Esophagus squamous epithelium (tissue), 4 donors: ENCODE measurements around the gene DLG2.

ENCODE experiments used
- CTCF ChIP-seq, 6 experiments: fragments of 450-650 bp in 4 of 6; fragments of 200-600 bp in 2 of 6; sonication (generic) in 2 of 6; IDR thresholded peaks; one replicate each; pipeline ENCODE4 v1.5.1; 2016 to 2019; ENCODE audit warnings: antibody characterized with exemption in 6 of 6, mild to moderate bottlenecking in 4 of 6, moderate library complexity in 4 of 6
- POLR2A ChIP-seq, 4 donors: fragments of 450-650 bp; IDR thresholded peaks; one replicate each; pipeline ENCODE4 v1.6.1; 2017; ENCODE audit warnings: antibody characterized with exemption in 4 of 4, mild to moderate bottlenecking in 4 of 4, moderate library complexity in 3 of 4

DNA sequence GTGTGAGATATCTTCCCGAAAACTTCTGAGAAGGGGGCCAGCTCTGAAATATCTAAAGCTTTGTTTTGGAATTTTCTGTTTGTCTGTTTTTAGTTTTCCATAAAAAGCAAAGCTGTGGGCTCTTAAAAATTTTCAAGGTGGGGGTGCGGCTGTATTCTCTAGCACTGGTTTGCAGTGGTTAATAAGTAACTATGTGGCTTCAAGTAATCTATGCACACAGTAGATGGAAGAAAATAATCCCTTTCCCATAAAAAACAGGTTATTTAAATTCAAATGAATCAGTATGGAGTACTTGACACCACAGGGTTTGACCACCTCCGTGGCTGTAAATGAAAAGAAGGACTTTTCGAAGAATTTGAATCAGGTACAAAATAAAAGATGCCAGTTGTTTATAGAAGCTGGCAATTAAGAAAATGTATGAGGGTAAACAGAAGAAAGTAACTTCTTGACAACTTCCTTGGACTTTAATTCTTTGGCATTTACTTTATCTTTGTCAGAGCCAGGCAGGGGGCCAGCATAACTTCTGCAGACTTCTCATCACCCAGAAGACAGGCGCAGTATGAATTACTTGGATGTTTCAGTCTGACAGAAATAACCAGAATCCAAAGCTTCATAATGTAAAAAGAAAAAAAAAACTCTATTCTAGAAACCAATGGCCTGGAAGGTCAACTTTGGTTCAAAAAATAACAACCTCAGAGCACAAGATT lies 981.0 kb downstream of the DLG2 start:
- TF ChIP-seq CTCF (IDR thresholded peaks at IDR 0.05) (no peak), POLR2A (IDR thresholded peaks at IDR 0.05) (no peak)
